HG02840 (cell line): ENCODE data around the gene TGFBR1.
"Not testable (repeated sequence)": the region's sequence is repeated elsewhere in the genome, so short reads cannot be mapped to it uniquely, and the experiment has no call there.

ENCODE experiments used
- ATAC-seq: cut with Tn5 transposase; IDR thresholded peaks from one replicate; pipeline ENCODE4 v1.9.1; 2021; ENCODE audit warnings: mild to moderate bottlenecking, moderate library complexity, moderate number of reproducible peaks; ENCODE audit not compliant: unreplicated experiment, low FRiP score

The TGFBR1 gene

DNA sequence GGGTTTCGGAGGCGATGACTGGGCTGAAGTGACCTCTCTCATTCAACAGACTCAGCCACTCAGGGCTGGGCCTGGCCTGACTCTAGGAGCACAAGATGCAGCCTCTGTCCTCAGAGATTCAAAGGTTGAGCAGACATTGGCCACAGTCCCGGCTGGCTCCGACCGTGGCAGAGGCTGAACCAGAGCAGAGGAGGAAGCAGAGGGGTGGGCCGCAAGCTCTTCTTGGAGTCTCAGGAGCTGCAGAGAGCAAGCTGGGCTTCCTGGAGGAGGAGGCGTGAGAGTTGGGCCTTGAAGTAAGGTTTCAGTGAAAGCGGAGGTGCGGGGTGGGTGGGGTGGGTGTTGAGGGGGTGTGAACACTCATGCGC is 79.2 kb downstream of the TGFBR1 start:
- ATAC-seq: no peak

DNA sequence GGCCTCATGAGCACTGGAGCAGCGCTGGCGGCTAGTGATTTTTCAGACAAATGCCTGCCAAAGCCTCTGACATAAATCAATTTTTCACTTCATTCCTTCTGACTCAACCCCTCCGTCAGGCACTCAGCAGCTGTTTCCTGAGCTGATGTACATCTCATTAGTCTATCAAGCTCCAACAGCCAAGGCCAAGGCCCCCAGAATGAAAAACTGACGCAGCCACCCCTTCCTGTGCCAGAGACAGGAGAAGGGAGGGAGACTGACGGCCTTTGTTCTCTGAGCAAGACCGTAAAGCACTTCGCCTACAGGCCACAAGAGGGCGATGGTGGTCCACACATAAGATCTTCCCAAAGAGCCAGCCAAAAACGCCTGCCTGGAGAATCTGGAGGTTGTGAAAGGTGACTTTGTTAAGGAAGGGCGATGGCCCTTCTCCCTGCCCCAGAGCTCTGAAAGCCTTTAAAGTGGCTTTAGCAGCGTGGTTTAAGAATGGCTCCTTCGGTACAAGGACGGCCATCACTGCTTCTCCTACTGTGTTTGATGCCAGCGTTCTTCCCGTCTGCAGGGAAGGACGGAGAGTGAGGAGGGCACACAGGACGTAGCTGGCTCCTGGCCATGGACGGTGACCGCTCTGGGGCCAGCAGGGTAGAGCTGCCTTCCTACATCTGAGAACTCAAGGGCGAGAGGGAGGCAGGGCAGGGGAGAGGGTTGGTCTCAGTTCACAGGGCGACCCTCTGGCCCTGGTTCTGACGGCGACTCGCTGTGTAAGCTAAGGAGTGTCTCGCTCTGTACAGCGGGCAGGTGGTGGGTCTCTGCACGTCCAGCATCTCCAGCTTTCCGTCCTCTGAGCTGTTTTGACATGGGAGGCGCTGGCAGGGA is 79.8 kb downstream of the TGFBR1 start:
- peak; percentile 42 for ATAC-seq

DNA sequence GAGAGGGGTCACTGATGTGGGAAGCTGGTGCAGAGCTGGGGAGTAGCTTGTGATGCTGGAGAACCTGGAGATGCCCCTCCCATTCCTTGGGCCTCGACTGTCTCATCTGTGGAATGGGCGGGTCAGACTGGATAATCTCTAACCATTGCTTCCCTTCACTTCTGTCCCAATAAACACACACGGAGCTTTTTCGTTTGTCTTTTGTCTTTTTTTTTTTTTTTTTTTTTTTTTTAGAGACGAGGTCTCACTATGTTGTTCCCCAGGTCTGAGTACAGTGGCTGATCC is 80.4 kb downstream of the TGFBR1 start:
- no peak for ATAC-seq

DNA sequence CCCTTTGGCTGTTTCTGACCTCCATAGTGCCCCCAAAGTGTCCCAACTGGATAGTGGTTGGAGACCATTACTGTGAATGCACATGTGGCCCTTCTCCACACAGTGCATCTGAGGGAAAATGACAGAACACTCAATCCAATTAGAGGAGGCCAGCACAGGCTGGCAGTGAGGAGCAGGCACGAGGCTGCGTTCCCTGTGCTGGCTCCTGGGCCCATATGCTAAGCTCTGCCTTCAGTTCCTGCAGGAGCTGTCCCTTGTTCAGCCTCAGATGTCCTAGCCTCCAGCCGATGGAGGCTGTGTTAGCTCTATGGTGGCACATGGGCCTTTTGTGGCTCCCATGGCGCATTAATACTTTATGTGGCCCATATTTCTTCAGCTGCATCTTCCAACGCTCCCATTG is 81.0 kb downstream of the TGFBR1 start:
- ATAC-seq: no peak

DNA sequence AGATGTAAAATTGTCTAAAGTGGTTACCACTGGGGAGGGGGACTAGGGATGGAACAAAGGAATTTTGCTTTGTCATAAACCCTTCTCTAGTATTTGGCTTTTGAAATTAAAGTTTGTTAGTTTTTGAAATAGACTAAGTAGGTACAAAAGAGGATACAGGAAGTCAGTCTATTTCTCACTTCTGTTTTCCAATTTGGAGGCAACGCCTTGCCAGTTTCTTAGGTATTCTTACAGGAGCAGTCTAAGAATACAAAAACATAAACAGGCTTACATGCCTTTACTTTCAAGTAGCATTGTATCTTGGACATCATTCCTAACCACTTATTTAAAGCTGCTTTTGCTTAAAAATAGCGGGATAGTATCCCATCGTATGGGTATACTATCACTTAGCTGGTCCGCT is 82.4 kb downstream of the TGFBR1 start:
- no peak for ATAC-seq

DNA sequence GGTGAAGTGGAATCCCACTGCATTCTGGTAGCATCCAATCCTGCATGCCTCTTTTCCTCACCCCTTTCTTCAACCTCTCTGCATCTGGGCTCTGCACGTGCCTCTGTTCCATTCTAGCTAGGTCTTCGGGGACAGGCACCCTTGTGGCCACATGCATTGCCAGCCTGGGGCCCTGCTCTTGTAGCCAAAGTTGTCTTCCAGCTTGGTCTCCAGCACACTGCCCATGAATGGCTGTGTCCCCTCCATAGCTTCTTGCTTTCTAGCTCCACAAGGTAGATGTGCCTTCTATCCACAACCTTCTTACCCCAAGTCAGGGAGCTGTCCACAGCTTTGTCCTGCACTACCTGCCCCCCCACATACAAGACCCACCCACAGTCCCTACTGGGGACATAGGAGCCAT is 84.3 kb downstream of the TGFBR1 start:
- no peak for ATAC-seq

DNA sequence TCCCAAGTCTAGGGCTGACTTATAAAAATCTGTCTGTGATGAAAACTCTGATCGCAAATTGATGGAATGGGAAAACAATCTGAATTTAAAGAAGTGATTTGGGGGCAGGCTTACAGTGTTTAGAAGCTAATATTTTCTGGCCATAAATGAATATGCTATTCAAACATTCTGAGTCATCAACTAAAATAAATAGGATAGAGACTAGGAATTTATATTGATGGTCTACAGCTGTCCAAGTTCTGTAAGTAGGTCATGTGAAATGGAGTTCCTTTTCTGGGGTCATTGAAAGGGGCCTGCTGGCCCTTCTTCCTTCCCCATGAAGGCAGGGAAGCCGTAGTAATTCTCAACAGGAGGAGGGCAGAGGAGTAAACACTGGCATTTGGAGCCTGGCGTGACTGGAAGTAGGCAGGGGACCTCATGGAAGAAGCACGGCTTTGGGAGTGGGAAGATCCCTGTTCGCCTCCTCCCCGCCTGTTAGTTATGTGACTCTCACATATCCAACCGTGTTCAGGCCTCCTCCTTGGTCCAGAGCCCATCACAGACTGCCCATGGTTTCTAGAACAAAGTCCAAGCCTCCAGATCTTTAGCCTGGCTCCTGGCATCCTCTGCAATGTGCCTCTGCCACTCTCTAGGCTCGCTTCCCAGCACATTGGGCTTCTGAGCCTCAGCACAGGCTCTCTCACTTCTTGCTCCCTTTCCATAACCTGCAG is 85.1 kb downstream of the TGFBR1 start:
- no peak for ATAC-seq

DNA sequence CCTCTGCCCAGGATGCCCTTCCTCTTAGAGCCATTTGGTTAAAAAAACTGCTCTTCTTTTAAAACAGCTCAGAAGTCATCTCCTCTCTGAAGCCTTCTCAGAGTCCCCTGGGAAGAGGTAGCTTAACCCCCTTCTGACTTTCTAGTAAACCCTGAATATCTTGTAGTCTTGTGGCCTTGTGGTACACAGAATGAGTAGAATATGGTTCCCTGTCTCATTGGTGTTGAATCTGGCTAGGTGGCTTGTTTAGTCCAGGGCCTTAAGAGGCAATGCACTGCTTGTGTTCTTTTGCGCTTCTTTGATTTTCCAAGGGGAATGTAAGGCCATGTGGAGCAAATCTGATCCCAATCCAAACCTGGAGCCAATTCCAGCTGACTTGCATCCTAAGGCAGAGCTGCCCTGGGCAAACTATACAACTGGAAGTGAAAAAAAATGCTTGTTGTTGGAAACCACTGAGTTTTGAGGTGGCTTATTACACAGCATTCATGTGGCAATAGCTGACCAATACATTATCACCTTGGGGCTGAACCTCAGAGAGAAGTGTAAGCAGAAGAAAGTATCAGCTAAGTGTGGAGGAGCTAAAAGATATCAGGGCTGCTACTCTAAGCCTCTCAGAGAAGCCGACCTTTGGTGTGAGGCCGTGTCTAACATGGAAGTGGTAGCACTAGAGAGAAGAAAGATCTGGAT is 85.8 kb downstream of the TGFBR1 start:
- ATAC-seq: no peak

DNA sequence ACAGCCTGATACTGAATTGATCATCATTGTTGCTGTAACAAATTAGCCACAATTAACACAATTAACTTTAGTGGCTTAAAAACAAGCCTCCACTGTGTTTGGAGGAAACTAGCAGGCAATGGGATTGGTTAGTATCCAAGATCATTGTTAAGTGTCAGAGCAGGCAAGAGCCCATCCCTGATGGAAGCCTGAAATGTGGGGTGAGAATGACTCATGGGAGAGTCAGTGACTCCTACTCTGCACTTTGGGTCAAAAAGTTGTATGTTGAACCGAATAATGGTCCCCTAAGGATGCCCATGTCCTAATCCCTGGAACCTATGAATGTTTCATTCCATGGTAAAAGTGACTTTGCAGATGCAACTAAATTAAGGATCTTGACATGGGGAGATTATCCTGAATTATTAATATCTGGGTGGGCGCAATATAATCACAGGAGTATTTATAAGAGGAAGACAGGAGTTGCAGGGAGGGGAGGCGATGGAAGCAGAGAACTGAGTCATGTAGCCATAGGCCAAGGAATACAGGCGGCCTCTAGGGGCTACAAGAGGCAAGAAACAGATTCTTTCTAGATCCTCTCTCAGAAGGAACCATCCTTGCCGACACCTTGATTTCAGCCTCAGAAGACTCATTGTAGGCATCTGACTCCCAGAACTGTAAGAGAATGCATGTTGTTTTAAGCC is 88.0 kb downstream of the TGFBR1 start:
- ATAC-seq: no peak

DNA sequence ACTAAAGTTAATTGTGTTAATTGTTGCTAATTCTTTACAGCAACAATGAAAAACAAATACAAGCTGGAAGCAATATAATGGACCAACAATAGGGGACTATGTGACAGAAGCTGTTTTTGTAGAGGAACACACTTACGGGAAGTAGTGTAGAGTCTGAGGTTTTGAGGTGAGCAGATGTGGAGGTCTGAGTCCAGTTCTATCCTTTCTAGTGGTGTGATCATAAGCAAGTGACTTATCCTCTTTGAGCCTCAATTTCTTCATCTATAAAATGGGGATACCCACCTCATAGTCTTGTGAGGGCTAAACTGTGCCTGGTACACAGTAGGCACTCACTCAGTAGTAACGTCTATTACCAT is 88.5 kb downstream of the TGFBR1 start:
- no peak for ATAC-seq

DNA sequence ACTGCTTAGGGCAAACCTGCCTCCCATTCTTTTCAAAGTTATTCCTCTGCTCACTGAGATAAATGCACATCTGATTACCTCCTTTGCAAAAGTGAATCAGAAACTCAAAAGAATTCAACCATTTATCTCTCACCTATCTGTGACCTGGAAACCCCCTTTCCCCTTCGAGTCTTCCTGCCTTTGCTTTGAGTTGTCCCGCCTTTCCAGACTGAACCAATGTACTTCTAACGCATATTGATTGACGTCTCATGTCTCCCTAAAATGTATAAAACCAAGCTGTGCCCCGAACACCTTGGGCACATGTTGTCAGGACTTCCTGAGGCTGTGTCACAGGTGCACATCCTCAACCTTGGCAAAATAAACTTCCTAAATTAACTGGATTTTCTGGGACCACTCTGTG is 91.6 kb downstream of the TGFBR1 start:
- not testable (repeated sequence) for ATAC-seq

DNA sequence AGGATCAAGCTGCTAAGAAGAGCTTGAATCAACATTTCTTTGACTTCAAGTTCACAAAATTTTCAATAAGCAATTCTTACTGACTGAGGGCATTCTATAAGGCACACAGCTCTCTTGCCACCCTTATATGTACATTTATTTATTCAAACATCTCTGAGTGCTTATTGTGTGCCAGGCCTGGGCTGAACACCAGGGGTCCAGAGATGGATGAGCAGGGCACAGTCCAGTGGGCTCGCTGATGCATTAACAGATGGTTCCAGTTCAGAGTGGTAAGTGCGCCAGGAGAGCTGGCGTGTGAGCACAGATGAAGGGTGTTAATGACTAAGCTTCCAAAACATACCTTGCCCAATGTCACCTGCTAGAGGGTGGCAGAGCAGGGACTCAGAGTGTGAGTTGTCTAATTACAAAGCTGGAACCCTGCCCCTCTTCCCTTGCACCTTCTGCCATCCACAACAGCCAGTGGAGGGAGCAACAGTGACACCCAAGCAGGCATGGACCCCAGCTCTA is 92.3 kb downstream of the TGFBR1 start:
- no peak for ATAC-seq

DNA sequence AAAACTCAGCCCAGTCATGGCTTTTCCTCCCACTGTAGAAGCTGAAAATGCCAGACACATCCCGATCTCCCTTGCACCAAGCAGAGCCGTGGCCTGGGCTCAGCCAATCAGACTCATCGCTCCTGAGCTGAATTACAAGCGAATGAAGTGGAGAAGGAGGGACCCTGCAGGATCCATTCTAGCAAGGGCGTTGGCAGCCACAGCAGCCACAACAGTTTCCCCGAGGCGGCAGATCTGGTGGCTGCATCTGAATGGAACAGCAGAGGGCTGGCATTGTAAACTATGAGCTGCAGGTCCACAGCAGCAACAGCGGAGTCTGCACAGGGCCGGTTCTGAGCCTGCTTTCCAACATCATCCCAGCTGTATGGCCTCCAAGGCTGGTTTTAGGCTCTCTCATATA is 93.1 kb downstream of the TGFBR1 start:
- ATAC-seq: no peak

DNA sequence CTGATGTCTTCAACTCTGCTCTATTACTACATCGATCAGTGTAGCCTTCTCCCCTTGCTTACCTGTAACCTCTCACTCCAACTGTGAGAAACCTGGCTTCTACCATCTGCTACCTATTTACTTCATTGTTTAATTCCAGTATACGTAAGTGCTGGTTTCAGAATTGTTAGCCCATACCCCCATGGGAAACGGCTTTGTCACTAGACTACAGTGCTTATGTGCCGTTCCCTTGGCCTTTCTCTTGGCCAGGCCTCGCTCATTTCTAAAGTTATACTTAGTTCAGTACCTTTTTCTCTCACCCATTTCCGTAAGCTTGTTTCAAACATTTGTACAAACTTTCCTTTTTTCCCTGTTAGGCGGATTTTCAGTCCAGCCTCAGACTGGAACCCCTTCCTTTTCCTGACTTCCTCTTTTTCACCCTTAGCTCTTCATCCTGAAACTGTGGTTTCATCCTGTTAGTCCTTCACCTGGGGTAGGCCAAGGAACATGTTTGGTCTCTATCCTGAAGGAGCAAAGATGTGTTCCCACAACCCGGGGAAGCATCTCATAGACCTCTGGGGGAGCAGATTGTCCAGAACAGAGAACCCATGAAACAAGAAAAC is 95.1 kb downstream of the TGFBR1 start:
- no peak for ATAC-seq

DNA sequence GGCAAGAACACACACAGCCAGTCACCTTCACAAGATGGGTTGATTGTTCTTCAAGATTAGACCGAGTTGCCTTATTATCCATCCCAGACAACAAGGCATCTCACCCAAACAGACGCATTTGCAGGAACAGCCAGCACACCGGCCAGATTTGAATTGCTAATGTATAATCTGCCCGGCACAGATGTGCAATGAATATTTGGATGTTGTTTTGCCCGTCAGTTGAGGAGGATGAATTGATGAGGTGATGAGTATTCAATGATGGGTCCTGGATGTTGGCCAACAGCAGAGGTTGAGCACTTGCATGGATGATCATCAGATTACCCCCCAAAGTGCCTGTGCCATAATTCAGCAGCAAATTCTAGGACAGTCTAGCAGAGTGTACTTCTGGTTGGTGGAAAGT is 96.7 kb downstream of the TGFBR1 start:
- no peak for ATAC-seq
